ENCODE data around the gene CDH12.

- TF ChIP-seq CTCF (IDR thresholded peaks at IDR 0.05 in 4 of 5, conservative IDR thresholded peaks at IDR 0.05 in 1 of 5) (no peak), POLR2A (IDR thresholded peaks at IDR 0.05) (no peak)
Measured at GRCh38 chr5:22391956-22392355, 461.2 kb downstream of the CDH12 start.

Measured in gastrocnemius medialis (tissue), 4 donors.